Stimulated activated CD4-positive, alpha-beta T cell treated with anti-CD3 and anti-CD28 coated beads, Interleukin-12 subunit alpha, Interleukin-12 subunit beta, amount 100 ng/mL, for 4 hours (primary cell): ENCODE measurements around the gene ARRB2.

Source experiments
- DNase-seq: peaks from one replicate; pipeline ENCODE4 v3.0.0-alpha.2; 2020

Gene ARRB2

GRCh38 chr17:4733073-4733531 is 22.7 kb downstream of the ARRB2 start:
- DNase-seq, result no peak

DNA sequence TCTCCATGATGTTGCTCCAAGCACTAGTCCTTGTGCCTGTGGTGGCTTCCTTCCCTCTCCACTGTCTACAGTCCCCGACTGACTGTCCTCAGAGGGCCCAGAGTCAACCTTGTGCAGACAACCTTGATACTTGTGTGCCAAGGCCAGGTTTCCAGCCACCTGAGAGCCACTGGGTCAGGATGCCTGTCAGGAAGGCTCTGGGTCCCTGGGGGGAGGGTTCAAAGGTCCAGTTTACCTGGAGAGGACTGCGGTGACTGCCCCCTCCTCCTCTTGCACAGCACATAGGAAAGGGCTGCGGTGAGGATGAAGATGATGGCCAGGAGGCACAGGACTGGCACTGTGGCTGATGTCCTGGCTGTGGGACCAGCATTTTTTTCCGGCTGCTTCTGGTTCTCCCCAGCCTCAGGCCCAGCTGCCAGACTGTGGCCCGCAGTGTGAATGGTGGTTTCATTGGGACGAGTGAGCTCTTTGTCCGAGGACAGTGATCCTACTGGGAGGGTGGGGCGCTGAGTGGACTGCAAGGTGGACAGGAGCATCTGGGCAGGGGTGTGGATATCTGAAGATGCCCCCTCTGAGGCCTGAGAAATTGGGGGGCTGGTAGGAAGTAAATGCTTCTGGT is 24.5 kb downstream of the ARRB2 start:
- DNase-seq, result no peak

DNA sequence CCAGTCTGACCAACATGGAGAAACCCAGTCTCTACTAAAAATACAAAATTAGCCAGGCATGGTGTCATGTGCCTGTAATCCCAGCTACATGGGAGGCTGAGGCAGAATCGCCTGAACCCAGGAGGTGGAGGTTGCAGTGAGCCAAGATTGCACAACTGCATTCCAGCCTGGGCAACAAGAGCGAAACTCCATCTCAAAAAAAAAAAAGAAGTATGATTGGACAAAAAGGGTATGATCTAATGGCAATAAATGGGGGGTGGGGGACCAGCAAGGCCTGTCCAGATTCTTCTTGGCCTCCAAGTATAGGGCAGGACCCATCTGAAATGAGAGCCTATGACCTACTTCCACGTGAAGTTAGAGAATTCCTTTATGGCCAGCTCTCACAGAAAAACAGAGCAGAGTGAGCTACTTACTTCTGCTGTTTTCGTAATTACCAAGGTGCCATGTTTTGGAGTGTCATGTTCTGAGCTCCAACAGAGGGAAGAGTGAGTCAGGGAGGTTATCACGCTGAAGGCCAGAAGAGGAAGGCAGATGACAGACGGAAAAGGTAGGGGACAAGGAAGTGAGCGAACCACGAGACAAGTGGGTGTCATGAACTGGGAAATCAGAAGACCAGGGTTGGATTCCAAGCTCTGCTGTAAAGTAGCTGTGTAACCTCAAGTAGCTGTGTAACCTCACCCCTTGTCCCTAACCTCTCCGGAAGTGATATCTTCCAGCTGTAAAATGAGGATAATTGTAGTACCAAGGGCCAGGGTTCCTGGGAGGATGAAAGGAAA is 25.6 kb downstream of the ARRB2 start:
- no peak for DNase-seq

DNA sequence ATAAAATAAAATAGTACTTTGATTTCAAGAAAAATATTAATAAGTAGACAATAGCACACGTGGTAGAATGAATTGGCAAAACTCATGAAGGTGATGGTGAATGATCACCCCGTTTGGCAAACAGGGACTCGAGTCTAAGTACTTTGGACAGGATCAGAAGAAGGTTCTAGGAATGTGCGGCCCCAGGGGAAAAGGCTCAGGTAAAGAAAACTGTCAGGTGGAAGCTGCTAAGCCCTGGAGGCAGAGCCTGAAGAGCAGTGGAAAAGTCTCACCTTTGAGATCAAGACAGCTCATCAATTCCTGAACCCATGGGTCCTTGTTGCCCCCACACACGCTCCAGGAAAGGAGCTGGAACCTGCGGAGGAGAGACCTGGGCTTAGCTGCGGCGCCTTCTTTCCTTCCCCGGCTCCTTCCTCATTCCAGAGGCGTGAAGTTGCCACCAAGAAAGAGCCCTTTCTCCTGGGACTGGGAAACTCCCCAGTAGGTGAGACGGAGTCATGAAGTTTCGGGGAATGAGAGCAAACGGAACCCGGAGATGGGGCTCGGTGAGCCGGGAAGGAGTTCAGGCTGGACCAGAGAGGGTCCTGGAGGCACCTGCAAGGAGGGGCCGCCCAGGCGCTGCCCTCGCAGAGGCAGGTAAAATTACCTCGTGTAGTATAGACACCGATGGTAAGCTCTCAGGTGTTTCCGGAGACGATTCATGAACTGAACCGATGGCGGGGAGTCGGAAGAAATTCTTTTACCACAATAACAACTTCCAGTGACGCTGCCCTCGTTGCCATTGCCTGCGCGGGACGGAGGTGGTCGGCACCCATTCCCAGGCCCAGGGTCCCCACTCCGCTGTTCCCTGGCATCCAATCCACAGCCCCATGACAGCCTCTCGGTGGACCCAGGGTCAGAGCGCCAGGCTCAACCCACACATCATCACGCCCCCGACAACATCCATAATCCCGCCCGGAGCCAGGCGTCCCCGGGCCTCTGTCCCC is 28.0 kb downstream of the ARRB2 start:
- no peak for DNase-seq

- DNase-seq, result peak; percentile 42
These were observed 28.9 kb downstream of the ARRB2 start, which contains the start of the genes CXCL16 and ZMYND15 for GRCh38 chr17:4739122-4740024. TSS of gene CXCL16 (minus strand) at chr17:4739928. CDS start at chr17:4739339, 589 bp downstream. TSS of gene ZMYND15 (plus strand) at chr17:4739833. CDS start at chr17:4740549, 716 bp downstream.

DNA sequence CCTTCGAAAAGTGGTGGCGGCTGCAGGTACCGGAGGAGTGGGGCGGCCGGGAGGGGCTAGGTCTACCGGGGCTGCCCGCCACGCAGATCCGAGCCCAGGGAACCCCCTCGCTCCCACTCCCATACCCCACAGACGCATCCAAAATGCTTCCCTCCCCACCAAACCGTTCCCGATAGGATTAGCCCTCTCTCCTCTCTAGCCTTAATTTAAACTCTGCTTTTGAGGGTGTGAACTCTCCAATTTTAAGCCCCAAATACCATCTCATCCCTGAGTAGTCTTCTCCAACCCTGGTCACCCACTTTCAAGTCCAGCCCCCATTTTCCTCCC is 29.6 kb downstream of the ARRB2 start:
- DNase-seq, result no peak

DNA sequence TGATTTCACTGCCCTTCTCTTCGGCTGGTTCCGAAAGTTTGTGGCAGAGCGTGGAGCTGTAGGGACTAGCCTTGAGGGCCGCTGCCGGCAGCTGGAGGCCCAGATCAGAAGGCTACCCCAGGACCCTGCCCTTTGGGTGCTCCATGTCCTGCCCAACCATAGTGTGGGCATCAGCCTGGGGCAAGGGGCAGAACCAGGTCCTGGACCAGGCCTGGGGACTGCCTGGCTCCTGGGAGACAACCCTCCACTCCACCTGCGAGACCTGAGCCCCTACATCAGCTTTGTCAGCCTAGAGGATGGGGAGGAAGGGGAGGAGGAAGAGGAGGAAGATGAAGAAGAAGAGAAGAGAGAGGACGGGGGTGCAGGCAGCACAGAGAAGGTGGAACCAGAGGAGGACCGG is 30.2 kb downstream of the ARRB2 start:
- no peak for DNase-seq

- no peak for DNase-seq
These were observed 31.1 kb downstream of the ARRB2 start for GRCh38 chr17:4741544-4741943.

GRCh38 chr17:4742133-4742532 is 31.7 kb downstream of the ARRB2 start:
- DNase-seq, result no peak

GRCh38 chr17:4742629-4743028 is 32.2 kb downstream of the ARRB2 start:
- DNase-seq, result no peak

DNA sequence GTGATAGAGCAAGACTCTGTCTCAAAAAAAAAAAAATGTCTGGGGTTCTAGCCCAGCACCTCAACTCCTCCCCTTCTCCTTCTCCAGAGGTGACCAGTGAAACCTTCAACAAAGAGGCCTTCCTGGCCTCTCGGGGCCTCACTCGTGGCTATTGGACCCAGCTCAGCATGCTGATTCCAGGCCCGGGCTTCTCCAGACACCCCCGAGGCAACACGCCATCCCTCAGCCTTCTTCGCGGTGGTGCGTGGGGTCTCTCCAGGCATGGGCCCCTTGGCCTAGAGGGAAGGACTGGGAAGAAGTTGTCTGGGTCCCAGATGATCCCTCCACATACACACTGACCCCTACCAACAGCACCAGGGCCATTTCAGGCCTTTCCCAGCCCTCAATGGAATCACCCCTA is 32.8 kb downstream of the ARRB2 start:
- DNase-seq, result no peak

GRCh38 chr17:4743898-4744297 is 33.5 kb downstream of the ARRB2 start:
- no peak for DNase-seq

GRCh38 chr17:4744999-4745969 is 34.9 kb downstream of the ARRB2 start:
- DNase-seq, result no peak

DNA sequence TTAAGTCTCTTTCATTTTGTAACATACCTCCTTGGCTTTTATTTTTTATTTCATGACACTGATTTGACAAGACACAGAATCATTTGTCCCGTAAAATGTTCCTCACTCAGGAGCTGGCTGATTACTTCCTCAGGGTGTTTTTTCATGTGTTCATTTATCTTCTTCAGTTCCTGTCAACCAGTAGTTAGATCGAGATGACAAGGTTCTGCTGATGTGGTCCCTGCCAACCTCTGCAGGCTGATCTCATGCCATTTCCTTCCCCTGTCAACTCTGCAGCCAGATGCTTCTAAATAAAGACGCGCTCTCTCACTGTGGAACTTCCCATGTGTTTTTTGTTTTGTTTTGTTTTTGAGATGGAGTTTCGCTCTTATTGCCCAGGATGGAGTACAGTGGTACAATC is 37.4 kb downstream of the ARRB2 start:
- no peak for DNase-seq

DNA sequence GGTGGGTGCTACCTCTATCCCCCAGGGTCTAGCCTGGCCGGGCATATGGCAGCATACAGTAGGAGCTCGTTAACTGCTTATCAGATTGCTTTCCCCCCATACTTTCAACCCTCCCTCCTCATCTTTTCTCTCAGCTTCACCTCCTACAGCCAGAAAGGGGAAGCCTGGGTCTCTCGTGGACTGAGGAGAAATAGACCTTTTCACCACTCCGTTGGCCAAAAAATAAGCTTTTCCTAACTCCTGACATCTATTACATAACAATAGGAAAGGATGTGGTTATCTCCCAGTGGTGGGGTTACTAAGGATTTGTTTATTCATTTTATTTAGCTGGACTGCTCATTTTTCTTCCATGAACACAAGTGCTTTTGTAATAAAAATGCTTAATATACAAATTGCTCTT is 38.3 kb downstream of the ARRB2 start:
- DNase-seq, result no peak

- no peak for DNase-seq
These were observed 40.2 kb downstream of the ARRB2 start for GRCh38 chr17:4750606-4751005.

- no peak for DNase-seq
These were observed 41.5 kb downstream of the ARRB2 start for GRCh38 chr17:4751932-4752331.

GRCh38 chr17:4753392-4753791 is 43.0 kb downstream of the ARRB2 start:
- no peak for DNase-seq

DNA sequence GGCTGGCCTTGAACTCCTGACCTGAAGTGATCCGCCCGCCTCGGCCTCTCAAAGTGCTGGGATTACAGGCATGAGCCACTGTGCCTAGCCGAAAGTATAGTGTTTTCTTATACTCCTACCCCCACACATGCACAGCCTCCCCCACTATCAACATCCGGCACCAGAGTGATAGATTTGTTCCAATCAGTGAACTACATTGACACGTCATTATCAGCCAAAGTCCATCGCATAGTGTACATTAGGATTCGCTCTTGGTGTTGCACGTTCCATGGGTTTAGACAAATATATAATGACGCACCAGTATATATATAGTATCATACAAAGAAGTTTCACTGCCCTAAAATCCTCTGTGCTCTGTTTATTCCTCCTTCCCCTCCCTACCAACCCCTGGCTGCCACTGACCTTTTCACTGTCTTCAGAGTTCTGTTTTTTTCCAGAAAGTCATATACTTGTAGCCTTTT is 49.4 kb downstream of the ARRB2 start:
- no peak for DNase-seq

DNA sequence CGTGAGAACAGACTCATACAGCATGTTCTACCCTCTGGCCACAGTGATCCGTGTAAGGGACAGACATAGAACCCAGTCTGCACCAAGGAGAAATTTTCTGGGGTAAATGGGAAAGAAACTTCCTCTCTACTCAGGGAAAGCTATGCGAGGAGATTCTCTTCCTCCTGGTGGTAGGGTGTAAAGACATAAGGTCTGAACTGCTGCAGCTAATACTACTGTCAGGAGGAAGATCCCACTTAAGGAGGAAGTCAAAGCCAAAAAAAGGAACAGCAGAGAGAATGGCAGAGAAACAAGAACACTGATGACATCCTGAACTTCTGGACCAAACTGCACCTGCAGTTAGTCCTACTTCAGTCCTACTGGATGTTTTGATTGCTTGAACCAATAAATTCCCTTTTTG is 54.2 kb downstream of the ARRB2 start:
- no peak for DNase-seq

- DNase-seq, result no peak
These were observed 55.8 kb downstream of the ARRB2 start for GRCh38 chr17:4766201-4766600.
